Activated CD4-positive, CD25-positive, alpha-beta regulatory T cell treated with anti-CD3 and anti-CD28 coated beads, Interleukin-2, amount 50 U/mL, for 16 hours (primary cell): ENCODE data around the gene LYRM7.
"Not testable (repeated sequence)": the region's sequence is repeated elsewhere in the genome, so short reads cannot be mapped to it uniquely, and the experiment has no call there.

Experiments used
- DNase-seq: peaks from one replicate; pipeline ENCODE4 v3.0.0-alpha.2; 2020; ENCODE audit warnings: low read depth, low spot score

The LYRM7 gene

GRCh38 chr5:131180407-131180806 lies 9.7 kb downstream of the LYRM7 start:
- DNase-seq, result no peak

- DNase-seq, result no peak
Measured at GRCh38 chr5:131182839-131183238, 12.1 kb downstream of the LYRM7 start.

- DNase-seq, result no peak
Measured at GRCh38 chr5:131185523-131186104, 14.9 kb downstream of the LYRM7 start.

- no peak for DNase-seq
Measured at GRCh38 chr5:131186561-131187256, 16.0 kb downstream of the LYRM7 start.

GRCh38 chr5:131193106-131193505 lies 22.4 kb downstream of the LYRM7 start:
- no peak for DNase-seq

GRCh38 chr5:131193897-131194296 lies 23.2 kb downstream of the LYRM7 start:
- DNase-seq, result not testable (repeated sequence)

GRCh38 chr5:131194725-131195124 lies 24.0 kb downstream of the LYRM7 start:
- DNase-seq, result no peak

- no peak for DNase-seq
Measured at GRCh38 chr5:131195696-131196095, 25.0 kb downstream of the LYRM7 start.

GRCh38 chr5:131196331-131196730 lies 25.6 kb downstream of the LYRM7 start:
- no peak for DNase-seq

- no peak for DNase-seq
Measured at GRCh38 chr5:131198625-131199024, 27.9 kb downstream of the LYRM7 start.

GRCh38 chr5:131200560-131200959 lies 29.8 kb downstream of the LYRM7 start:
- no peak for DNase-seq

GRCh38 chr5:131204964-131205363 lies 34.2 kb downstream of the LYRM7 start:
- DNase-seq, result no peak

- no peak for DNase-seq
Measured at GRCh38 chr5:131206061-131206460, 35.3 kb downstream of the LYRM7 start.

GRCh38 chr5:131206772-131207171 lies 36.0 kb downstream of the LYRM7 start:
- DNase-seq, result no peak

- no peak for DNase-seq
Measured at GRCh38 chr5:131209175-131209505, 38.4 kb downstream of the LYRM7 start.

- peak; percentile 6 for DNase-seq
Measured at GRCh38 chr5:131209506-131210150, 38.9 kb downstream of the LYRM7 start.

GRCh38 chr5:131210151-131210510 lies 39.4 kb downstream of the LYRM7 start:
- no peak for DNase-seq

- DNase-seq, result no peak
Measured at GRCh38 chr5:131211669-131212068, 40.9 kb downstream of the LYRM7 start.

GRCh38 chr5:131212471-131213021 lies 41.8 kb downstream of the LYRM7 start:
- DNase-seq, result no peak

GRCh38 chr5:131214609-131215227 lies 44.0 kb downstream of the LYRM7 start:
- DNase-seq, result no peak

- no peak for DNase-seq
Measured at GRCh38 chr5:131217791-131218190, 47.0 kb downstream of the LYRM7 start.

- no peak for DNase-seq
Measured at GRCh38 chr5:131218392-131218791, 47.6 kb downstream of the LYRM7 start.

GRCh38 chr5:131220566-131220965 lies 49.8 kb downstream of the LYRM7 start:
- no peak for DNase-seq
